ENCODE data around the gene SEC14L5. TPM values are rescaled to one million over a fixed set of nuclear protein-coding genes. Genes with fewer than 3 reads are reported as not detected.

Gene SEC14L5
- total RNA-seq, result not detected

- POLR2A ChIA-PET, result interaction anchor here (0.5 kb wide), 1 partner anchor 16 kb away, joined by 4 read pairs; no protein-coding TSS in a partner anchor
- CTCF ChIA-PET, result interaction anchor here (0.5 kb wide), 1 partner anchor 330 kb away, joined by 3 read pairs; no protein-coding TSS in a partner anchor
These were observed at the start of gene SEC14L5 for GRCh38 chr16:4957720-4958509. Gene SEC14L5, plus strand, starts transcription at chr16:4958330. Its CDS starts 994 bp downstream, at chr16:4959324.

DNA sequence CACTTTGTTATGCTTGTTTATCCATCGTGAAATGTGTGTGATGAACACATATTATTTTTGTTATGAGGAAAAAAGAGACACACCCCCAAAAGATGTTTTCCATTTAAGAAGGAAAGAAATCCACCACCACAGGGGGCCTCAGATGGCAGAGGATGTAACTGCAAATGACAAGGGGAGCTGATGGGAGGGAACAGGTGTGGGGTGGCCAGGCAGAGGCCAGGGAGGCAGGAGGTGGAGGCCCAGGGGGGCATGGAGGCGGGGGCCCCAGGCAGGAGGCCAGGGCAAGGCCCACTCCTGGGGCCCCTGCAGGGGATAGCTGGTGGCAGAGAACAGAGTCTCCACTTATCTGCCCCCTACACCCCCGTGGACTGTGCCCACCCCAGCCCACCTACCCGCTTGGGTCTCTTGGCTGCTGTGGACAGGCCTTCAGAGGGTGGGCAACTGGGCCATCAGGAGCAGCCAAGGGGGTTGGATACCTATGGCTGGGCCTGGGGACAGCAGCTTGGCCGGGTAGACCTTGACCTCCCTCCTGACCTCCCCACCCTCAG is 49.2 kb upstream of the SEC14L5 start:
- ChIA-PET POLR2A (no interaction called here), CTCF (no interaction called here)

- CTCF ChIA-PET, result no interaction called here
- POLR2A ChIA-PET, result no interaction called here
These were observed 48.3 kb upstream of the SEC14L5 start for GRCh38 chr16:4909825-4910224.

DNA sequence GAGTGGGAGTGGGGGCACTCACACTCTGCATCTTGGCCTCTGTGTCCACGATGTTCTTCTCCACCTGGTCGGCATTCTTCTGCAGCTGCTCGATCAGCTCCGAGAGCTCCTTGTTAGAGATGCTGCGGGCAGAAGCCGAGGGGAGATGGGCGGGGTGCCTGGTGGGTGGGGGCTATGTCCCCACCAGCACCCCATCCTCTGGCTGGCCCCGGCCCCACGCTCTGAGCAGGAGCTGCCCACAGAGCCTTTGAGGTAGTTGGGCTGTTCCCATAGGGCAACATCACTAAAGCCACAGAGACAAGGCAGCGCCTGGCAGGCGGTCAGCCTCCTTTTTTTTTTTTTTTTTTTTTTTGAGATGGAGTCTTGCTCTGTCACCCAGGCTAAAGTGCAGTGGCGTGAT is 47.3 kb upstream of the SEC14L5 start:
- ChIA-PET POLR2A (interaction anchor here (0.6 kb wide), 1 partner anchor 75 kb away, joined by 3 read pairs; no protein-coding TSS in a partner anchor), CTCF (interaction anchor here (0.6 kb wide), 1 partner anchor 207 kb away, joined by 4 read pairs; no protein-coding TSS in a partner anchor)

DNA sequence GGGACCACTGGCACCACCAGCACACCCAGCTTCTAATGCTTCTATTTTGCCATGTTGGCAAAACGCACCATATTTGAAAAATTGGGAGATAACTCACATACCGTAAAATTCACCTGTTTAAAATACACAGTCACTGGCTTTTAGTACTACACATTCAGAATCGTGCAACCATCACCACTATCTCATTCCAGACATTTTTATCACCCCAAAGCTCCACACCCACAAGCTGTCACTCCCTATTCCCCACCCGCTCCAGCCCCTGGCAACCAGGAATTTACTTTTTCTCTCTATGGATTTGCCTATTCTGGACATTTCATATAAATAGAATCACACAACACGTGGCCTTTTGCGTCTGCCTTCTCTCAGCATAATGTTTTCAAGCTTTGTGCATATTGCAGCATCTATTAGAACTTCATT is 46.2 kb upstream of the SEC14L5 start:
- CTCF ChIA-PET, result no interaction called here
- POLR2A ChIA-PET, result no interaction called here

DNA sequence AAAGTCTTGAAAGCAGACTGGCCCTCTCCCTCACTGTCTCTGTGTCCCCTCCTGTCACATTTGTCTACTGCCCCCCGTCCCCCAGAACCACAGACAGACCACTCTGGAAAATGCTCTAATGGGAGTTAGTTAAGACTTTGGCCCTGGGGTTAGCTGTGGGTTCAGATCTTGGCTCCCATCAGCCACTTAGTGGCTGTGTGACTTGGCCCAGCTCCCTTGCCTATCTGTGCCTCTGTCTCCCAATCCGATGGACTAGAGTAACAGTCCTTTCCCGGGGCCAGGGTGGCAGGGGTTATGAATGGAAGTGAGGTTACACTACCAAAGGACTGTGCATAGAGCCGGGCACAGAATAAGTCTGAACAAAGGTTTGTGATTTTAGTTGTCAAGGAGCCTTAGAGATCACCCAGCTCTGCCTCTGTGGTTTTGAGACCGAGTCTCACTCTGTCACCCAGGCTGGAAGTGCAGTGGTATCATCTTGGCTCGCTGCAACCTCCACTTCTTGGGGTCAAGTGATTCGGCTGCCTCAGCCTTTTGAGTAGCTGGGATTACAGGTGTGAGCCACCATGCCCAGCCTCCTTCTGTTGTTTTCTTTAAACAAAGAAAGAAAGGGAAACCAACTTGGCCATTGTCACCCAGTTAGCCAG is 44.9 kb upstream of the SEC14L5 start:
- POLR2A ChIA-PET, result no interaction called here
- CTCF ChIA-PET, result no interaction called here

- POLR2A ChIA-PET, result no interaction called here
- CTCF ChIA-PET, result no interaction called here
These were observed 44.2 kb upstream of the SEC14L5 start for GRCh38 chr16:4913774-4914525.

GRCh38 chr16:4914528-4915225 is 43.5 kb upstream of the SEC14L5 start:
- ChIA-PET CTCF (no interaction called here), POLR2A (no interaction called here)

- POLR2A ChIA-PET, result no interaction called here
- CTCF ChIA-PET, result no interaction called here
These were observed 42.8 kb upstream of the SEC14L5 start for GRCh38 chr16:4915226-4915761.

GRCh38 chr16:4917117-4917516 is 41.0 kb upstream of the SEC14L5 start:
- POLR2A ChIA-PET, result no interaction called here
- CTCF ChIA-PET, result no interaction called here

DNA sequence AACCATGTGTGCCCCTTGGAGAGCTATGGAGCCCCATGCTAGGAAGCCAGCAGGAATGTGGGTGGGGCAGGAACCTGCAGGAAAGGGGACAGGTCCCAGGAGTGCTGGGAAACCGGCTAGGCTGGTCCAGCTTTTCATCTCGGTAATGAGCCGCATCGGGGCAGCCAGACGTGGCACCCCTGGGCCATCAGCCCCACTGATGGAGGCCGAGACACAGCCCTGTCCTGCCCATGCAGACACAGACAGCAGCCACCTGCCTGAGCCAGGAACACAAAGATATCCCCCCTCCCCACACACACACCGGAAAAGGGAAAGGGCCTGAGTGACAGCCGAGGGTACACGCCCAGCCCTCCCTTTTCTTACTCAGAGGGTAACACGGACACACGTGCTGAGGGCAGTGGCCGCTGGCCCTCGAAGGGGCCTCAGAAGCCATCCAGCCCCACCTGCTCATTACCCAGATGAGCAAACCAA is 39.3 kb upstream of the SEC14L5 start:
- CTCF ChIA-PET, result no interaction called here

DNA sequence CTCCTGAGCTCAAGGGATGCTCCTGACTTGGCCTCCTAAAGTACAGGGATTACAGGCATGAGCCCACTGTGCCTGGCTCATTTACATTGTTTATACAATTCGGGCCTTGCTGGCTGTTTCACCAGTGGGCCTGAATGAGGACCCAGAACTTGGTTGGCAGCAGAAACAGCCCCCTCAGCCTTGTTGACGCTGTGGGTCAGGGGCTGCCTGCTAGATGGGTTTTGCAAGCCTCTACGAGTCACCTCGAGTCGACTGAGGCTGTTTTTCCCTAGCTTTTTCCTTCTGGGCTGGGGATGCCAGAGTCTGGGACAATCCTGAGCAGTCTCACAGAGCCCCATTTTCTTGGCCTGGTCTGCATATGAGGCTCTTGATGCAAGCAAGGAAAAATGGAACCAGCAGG is 37.3 kb upstream of the SEC14L5 start:
- ChIA-PET CTCF (no interaction called here), POLR2A (no interaction called here)

More for the DNA sequence above, 39.3 kb upstream of the SEC14L5 start:
- POLR2A ChIA-PET, result no interaction called here

DNA sequence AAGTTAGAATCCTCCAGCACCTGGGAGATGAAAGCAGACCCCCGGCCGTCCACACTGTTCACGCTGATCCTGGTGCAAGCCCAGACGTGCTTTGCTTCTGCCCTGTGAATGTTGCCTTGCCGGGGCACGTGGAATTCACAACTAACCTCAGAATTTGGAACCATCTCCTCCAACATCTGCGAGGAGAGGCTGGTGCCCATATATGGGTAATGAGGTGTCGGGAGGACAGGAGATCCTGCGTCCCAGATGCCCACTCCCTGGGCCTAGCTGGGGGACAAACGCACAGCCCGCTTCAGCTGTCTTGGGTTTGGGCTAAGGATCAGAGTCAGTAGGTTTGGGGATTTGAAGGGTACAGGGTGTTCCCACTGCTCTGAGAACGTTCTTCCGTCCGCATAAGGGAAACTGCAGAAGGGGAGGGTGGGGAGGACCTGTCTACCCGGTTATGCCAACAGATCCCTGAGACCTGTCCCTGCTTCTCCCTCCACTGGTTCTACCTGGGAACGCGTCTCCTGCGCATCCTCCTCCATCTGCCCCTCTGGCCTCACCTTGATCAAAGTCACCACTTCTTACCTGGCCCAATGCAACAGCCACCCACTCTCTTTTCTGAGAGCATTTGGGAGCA is 35.3 kb upstream of the SEC14L5 start:
- ChIA-PET POLR2A (no interaction called here), CTCF (no interaction called here)

DNA sequence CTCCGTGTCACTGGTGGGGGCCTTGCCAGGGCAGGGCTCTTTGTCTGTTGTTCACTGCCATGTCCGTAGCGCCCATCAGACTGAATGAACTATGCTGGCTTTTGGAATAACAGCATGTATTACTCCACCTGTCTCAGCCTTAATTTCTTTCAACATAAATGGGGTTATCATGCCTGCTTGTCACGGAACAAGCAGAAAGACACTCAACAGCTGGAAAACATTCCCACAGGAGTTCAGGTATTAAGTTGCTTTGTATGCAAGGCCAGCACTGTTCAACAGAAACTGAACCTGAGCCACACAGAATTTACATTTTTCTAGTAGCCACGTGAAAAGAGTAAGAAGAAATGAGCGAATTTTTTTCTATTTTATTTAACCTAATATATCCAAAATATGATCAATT is 34.3 kb upstream of the SEC14L5 start:
- CTCF ChIA-PET, result no interaction called here
- POLR2A ChIA-PET, result no interaction called here

DNA sequence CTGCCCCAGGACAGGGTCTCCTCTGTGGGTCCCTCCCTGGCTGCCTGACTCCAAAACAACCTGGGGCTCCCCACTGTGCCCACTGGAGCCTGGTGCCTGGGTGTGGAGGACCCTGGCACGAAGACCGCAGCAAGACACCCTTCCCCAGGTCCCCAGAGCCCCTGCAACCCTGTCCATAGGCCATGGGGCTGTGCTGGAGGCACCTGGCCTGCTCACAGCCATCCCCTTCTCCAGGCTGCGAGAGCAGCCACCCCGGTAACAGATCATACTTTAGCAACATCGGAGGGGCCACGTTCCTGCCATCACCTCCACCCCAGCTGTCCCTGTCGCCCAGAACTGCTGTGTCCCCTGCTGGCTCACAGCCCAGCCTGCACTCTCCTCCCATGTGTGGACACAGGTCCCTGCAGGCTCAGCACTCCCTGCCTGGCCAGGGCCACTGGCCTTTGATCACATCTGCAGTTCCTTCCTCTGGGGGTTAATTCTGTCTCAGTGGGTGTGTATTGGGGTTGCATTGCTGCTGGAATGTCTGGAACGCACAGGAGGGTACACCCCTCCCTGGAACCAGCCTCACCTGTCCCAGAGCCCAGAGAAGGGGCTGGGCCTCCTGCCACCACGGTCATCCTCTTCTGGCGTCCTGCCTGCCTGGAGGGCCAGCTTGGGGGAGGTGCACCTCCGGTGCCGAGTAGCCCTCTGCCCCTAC is 33.4 kb upstream of the SEC14L5 start:
- POLR2A ChIA-PET, result no interaction called here
- CTCF ChIA-PET, result no interaction called here

DNA sequence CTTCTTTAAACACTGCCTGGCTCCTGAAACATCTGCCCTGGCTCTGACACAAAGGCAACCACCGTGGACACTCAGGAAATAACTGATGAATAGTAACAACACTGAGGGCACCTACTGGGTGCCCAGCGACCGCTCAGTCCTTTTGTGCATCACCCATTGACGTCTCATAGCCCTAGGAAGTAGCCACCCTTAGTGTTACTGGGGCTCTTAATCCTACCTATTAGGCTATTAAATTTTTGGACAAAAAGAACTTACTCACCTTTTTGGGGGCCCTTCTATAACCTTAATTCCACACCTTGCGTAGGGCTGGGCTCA is 32.9 kb upstream of the SEC14L5 start:
- ChIA-PET POLR2A (no interaction called here), CTCF (no interaction called here)

GRCh38 chr16:4925791-4926190 is 32.3 kb upstream of the SEC14L5 start:
- POLR2A ChIA-PET, result no interaction called here
- CTCF ChIA-PET, result no interaction called here

DNA sequence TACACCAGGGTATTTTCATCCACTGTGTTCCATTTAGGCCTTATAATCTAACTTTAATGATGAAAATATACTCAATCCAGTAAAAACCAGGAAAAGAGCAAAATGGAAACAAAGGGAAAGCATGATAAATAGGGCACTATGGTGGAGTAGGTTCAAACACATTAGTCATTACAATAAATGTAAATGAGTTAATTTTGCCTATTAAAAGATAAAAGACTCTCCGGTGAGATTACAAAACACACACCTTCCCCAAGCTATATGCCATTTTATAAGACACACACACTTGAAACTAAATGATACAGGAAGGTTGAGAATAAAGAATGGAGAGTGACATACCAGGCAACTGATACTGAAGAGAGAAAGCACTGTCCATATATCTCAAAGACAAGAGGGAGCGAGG is 31.2 kb upstream of the SEC14L5 start:
- POLR2A ChIA-PET, result no interaction called here
- CTCF ChIA-PET, result no interaction called here

- POLR2A ChIA-PET, result no interaction called here
- CTCF ChIA-PET, result no interaction called here
These were observed 30.5 kb upstream of the SEC14L5 start for GRCh38 chr16:4927661-4928060.
